Adrenal gland (tissue), 12 donors: ENCODE measurements around the gene UBE2E2. TPM values are rescaled to one million over a fixed set of nuclear protein-coding genes. Genes with fewer than 3 reads are reported as not detected.

Experiments used
- DNase-seq, 7 donors: peaks; one replicate each; pipeline ENCODE4 v3.0.0-alpha.2; 2019 to 2020
- H3K27ac ChIP-seq, 5 donors: fragments of 200-600 bp; sonication (generic) in 4 of 5; 1 replicate in 3 of 5; 2 replicates in 2 of 5; pipeline versions ENCODE4 v1.5.1 to v1.8.0; 2016 to 2020; ENCODE audit warnings: mild to moderate bottlenecking in 1 of 5
- H3K27me3 ChIP-seq: fragments of 200-600 bp; 2 replicates; pipeline ENCODE4 v1.8.0; 2021
- H3K36me3 ChIP-seq, 2 donors: fragments of 200-600 bp; replicated peaks in 1 of 2; 1 replicate in 1 of 2; 2 replicates in 1 of 2; pipeline versions ENCODE4 v1.5.1 to v1.8.0; 2018 to 2022
- H3K4me1 ChIP-seq, 2 donors: fragments of 200-600 bp; replicated peaks in 1 of 2; 1 replicate in 1 of 2; 2 replicates in 1 of 2; pipeline versions ENCODE4 v1.5.1 to v1.8.0; 2018 to 2021
- H3K4me3 ChIP-seq, 4 donors: fragments of 200-600 bp; sonication (generic) in 3 of 4; one replicate each; pipeline ENCODE4 v1.5.1; 2016 to 2018
- H3K9me3 ChIP-seq, 3 donors: fragments of 200-600 bp; sonication (generic) in 1 of 3; replicated peaks in 1 of 3; 1 replicate in 2 of 3; 2 replicates in 1 of 3; pipeline versions ENCODE4 v1.5.1 to v1.8.0; 2016 to 2021
- CTCF ChIP-seq, 6 experiments: fragments of 450-650 bp in 4 of 6; fragments of 200-600 bp in 2 of 6; sonication (generic) in 1 of 6; IDR thresholded peaks; 1 replicate in 5 of 6; 2 replicates in 1 of 6; pipeline versions ENCODE4 v1.5.1 to v1.8.0; 2016 to 2021; ENCODE audit warnings: antibody characterized with exemption in 6 of 6, mild to moderate bottlenecking in 2 of 6, moderate library complexity in 1 of 6
- POLR2A ChIP-seq, 2 donors: fragments of 450-650 bp; IDR thresholded peaks; one replicate each; pipeline ENCODE4 v1.6.1; 2017; ENCODE audit warnings: antibody characterized with exemption in 2 of 2, mild to moderate bottlenecking in 2 of 2, moderate library complexity in 1 of 2
- WGBS, 4 donors: extraction: QIAGEN DNeasy Blood & Tissue Kit in 2 of 4; methylation state at CpG; one replicate each; pipeline versions ENCODE4 v1.1.5 to v1.1.7; 2013 to 2017; 5-methylcytosine and 5-hydroxymethylcytosine counted together
- intact Hi-C, 2 donors: fragments of 100-400 bp; cut with DNase I; formaldehyde crosslinking; loops; one replicate each; pipeline versions ENCODE4 v1.14.1 to v1.15.0; 2022 to 2023
- polyA plus RNA-seq, 3 donors: library from polyadenylated mRNA; stranded (reverse); fragments of 200-250 nt in 2 of 3; fragments of 350-450 nt in 1 of 3; fragmentation: Illumina TruSeq in 1 of 3; extraction: RNeasy Lipid Tissue Mini Kit (QIAGEN cat#74804) in 1 of 3; gene quantifications; one replicate each; pipeline ENCODE4 v1.2.3, GENCODE V29; 2013 to 2014
- total RNA-seq, 9 donors: library from RNA; depleted of rRNA in 4 of 9; stranded (reverse); fragments of >200 nt in 4 of 9; fragments of 120-200 nt in 1 of 9; fragmentation: NEBNext Ultra II Directional in 1 of 9; extraction: Animal tissue kit (Norgen Biotek cat#: 25700) in 1 of 9; gene quantifications; one replicate each; pipeline versions ENCODE4 v1.1.0 to v1.2.4, GENCODE V29; 2013 to 2023
- donor health status: healthy with polysubstance abuse.
- donor health status: Bipolar disorder and iron deficiency.
- donor health status: DM: yes; HTN: yes; CAD: no.
- donor health status: DM: no; HTN: no; CAD: no.
- donor health status: DM: no; HTN: no; CAD: no.
- donor health status: DM: yes; HTN: yes; CAD: no.

UBE2E2 gene
- total and polyA plus RNA-seq, 12 donors = 9.3 to 29.6 (median 20.7) TPM

- no peak overlapping the region for H3K27ac ChIP-seq
- WGBS, 4 donors = 79 to 84% (median 82%) methylated on average over 10 of the region's 10 CpGs
- H3K36me3 ChIP-seq = no peaks in the 10 kb centered on the region
- intact Hi-C loops = no loop called here
- TF ChIP-seq POLR2A (IDR thresholded peaks at IDR 0.05) (no peak), CTCF (IDR thresholded peaks at IDR 0.05) (no peak)
- no peaks in the 10 kb centered on the region for H3K9me3 ChIP-seq
- peaks cover 0 to 10% of the 10 kb centered on the region in 2 donors for H3K4me1 ChIP-seq
- no peaks in the 10 kb centered on the region for H3K27me3 ChIP-seq
- no peak for DNase-seq
- H3K4me3 ChIP-seq = no peak overlapping the region
These were observed 1.8 kb upstream of the UBE2E2 start for GRCh38 chr3:23201154-23201838.

- no peak for TF ChIP-seq CTCF (IDR thresholded peaks at IDR 0.05)
- TF ChIP-seq POLR2A (IDR thresholded peaks at IDR 0.05) = no peak
- DNase-seq = peak in 4 of 7 donors; percentile 38 to 68 (median 58)
- no peaks in the 10 kb centered on the region for H3K36me3 ChIP-seq
These were observed 765 bp upstream of the UBE2E2 start for GRCh38 chr3:23202203-23202920.

GRCh38 chr3:23203708-23204330 lies 692 bp downstream of the UBE2E2 start:
- Histone ChIP-seq H3K27ac (peak overlapping the region in 3 of 5 donors; percentile 67 to 93 (median 77)), H3K9me3 (no peaks in the 10 kb centered on the region), H3K4me1 (peaks cover 0 to 10% of the 10 kb centered on the region in 2 donors), H3K4me3 (peak overlapping the region; percentile 71 to 86 (median 84)), H3K27me3 (no peaks in the 10 kb centered on the region), H3K36me3 (no peaks in the 10 kb centered on the region)
- DNase-seq = peak in 5 of 7 donors; percentile 22 to 55 (median 26)
- 1 to 2% (median 1%) methylated on average over 19 of the region's 19 CpGs for WGBS, 4 donors
- intact Hi-C loops = no loop called here
- TF ChIP-seq CTCF (IDR thresholded peaks at IDR 0.05) (no peak), POLR2A (IDR thresholded peaks at IDR 0.05) (no peak)

More at GRCh38 chr3:23202203-23202920, 765 bp upstream of the UBE2E2 start:
- Histone ChIP-seq H3K4me3 (peak overlapping the region; percentile 62 to 86 (median 84)), H3K4me1 (peaks cover 0 to 10% of the 10 kb centered on the region in 2 donors), H3K9me3 (no peaks in the 10 kb centered on the region), H3K27ac (peak overlapping the region in 3 of 5 donors; percentile 7 to 93 (median 67)), H3K27me3 (no peaks in the 10 kb centered on the region)
- intact Hi-C loops = no loop called here
- WGBS, 4 donors = 12 to 16% (median 15%) methylated on average over 16 to 41 of the region's 41 CpGs

GRCh38 chr3:23206366-23206765 lies 3.2 kb downstream of the UBE2E2 start:
- no peak for TF ChIP-seq POLR2A (IDR thresholded peaks at IDR 0.05)
- TF ChIP-seq CTCF (IDR thresholded peaks at IDR 0.05) = no peak
- DNase-seq = no peak
- WGBS, 4 donors = 93 to 97% (median 95%) methylated on average over 3 of the region's 3 CpGs
- no peak overlapping the region for H3K4me3 ChIP-seq
- H3K27ac ChIP-seq = no peak overlapping the region
- intact Hi-C loops = no loop called here
- no peaks in the 10 kb centered on the region for H3K9me3 ChIP-seq
- no peaks in the 10 kb centered on the region for H3K27me3 ChIP-seq
- H3K36me3 ChIP-seq = no peaks in the 10 kb centered on the region
- H3K4me1 ChIP-seq = peaks cover 0 to 10% of the 10 kb centered on the region in 2 donors
